IgD-negative memory B cell (primary cell): ENCODE measurements around the gene SLC17A5. TPM values are rescaled to one million over a fixed set of nuclear protein-coding genes. Genes with fewer than 3 reads are reported as not detected.
"Not testable (repeated sequence)": the region's sequence is repeated elsewhere in the genome, so short reads cannot be mapped to it uniquely, and the experiment has no call there.

Experiments
- H3K27ac Mint-ChIP-seq, 3 donors: one replicate each; pipeline ENCODE4 v1.8.0; 2020 to 2022; ENCODE audit warnings: mild to moderate bottlenecking in 3 of 3, mixed read lengths in 3 of 3, moderate library complexity in 1 of 3
- H3K27me3 Mint-ChIP-seq: one replicate; pipeline ENCODE4 v1.8.0; 2021; ENCODE audit warnings: mixed read lengths
- H3K36me3 Mint-ChIP-seq: one replicate; pipeline ENCODE4 v1.8.0; 2020; ENCODE audit warnings: mild to moderate bottlenecking, mixed read lengths
- H3K4me1 Mint-ChIP-seq, 3 donors: one replicate each; pipeline ENCODE4 v1.8.0; 2020 to 2022; ENCODE audit warnings: mixed read lengths in 3 of 3, mild to moderate bottlenecking in 1 of 3
- H3K4me3 Mint-ChIP-seq, 4 donors: one replicate each; pipeline ENCODE4 v1.8.0; 2020 to 2022; ENCODE audit warnings: mild to moderate bottlenecking in 4 of 4, mixed read lengths in 4 of 4, moderate library complexity in 3 of 4
- H3K9me3 Mint-ChIP-seq, 3 donors: one replicate each; pipeline ENCODE4 v1.8.0; 2020 to 2021; ENCODE audit warnings: mixed read lengths in 3 of 3, mild to moderate bottlenecking in 1 of 3
- polyA plus RNA-seq: library from polyadenylated mRNA; unstranded; fragments of 300-500 nt; fragmentation: Illumina TruSeq; gene quantifications from one replicate; pipeline ENCODE4 v1.2.3, GENCODE V29; 2021

Gene SLC17A5
- polyA plus RNA-seq, 1 donor from 2014 or later = 4.4 TPM

DNA sequence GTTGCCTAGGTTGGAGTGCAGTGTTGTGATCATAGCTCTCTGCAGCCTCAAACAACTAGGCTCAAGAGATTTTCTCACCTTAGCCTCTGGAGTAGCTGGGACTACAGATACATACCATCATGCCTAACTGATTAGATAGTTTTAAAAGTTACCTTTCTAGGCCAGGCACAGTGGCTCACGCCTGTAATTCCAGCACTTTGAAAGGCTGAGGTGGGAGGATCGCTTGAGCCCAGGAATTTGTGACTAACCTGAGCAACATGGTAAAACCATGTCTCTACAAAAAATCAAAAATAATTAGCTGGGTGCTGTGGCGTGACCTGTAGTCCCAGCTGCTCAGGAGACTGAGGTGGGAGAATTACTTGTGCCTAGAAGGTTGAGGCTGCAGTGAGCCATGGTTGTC, 41.2 kb downstream of the SLC17A5 start:
- Mint-ChIP-seq H3K9me3 (no peaks in the 10 kb centered on the region), H3K36me3 (peaks cover 7% of the 10 kb centered on the region), H3K4me1 (peaks cover 6% of the 10 kb centered on the region in 3 donors), H3K4me3 (no peak overlapping the region), H3K27ac (no peak overlapping the region), H3K27me3 (no peaks in the 10 kb centered on the region)

DNA sequence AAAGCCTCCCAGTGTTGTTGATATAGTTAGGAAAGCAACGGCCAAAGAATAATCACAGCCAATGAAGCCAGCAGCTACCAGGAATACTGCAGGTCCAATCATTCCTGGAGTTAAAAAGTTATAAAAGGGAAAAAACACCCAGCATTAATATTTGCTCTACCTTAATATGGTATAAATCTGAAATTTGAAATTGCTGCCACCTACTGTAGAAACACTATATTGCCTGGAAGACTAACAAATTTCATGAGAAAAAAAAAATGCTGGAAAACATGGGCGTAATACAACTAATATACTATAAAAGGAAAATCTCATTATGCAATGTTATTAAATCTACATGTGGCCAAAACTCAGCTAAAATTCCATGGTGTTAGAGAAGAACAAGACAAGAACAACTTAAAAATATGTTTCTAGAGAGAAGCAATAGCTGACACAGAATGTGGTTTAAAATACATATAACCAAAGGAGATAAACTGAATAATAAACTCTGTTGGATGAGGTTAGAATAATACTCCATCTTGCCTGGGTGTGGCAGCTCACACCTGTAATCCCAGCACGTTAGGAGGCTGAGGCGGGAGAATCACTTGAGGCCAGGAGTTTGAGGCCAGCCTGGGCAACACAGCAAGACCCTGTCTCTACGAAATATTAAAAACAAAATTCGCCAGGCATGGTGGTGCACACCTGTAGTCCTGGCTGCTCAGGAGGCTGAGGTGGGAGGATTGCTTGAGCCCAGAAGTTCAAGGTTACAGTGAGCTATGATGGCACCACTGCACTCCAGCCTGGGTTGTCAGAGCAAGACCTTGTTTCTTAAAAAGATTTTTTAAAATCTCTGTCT, 43.1 kb downstream of the SLC17A5 start:
- peak overlapping the region in 2 of 3 donors; percentile 57 to 73 for H3K27ac Mint-ChIP-seq
- no peak overlapping the region for H3K4me3 Mint-ChIP-seq

DNA sequence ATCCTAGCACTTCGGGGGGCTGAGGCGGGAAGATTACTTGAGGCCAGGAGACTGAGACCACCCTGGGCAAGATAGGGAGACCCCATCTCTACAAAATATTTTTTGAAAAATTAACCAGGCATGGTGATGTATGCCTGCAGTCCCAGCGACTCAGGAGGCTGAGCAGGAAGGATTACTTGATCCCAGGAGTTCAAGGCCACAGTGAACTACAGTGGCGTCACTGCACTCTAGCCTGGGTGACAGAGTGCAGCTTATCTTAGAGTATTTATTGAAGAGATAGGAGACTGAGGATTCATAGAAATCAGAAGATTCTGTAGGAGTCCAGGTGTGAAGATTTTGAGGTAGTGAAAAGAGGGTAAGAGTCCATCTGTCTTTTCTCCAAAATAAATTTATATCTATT, 45.0 kb downstream of the SLC17A5 start:
- H3K4me1 Mint-ChIP-seq = peaks cover 6% of the 10 kb centered on the region in 3 donors
- no peak overlapping the region for H3K4me3 Mint-ChIP-seq
- no peaks in the 10 kb centered on the region for H3K27me3 Mint-ChIP-seq
- H3K36me3 Mint-ChIP-seq = peaks cover 5% of the 10 kb centered on the region
- H3K9me3 Mint-ChIP-seq = no peaks in the 10 kb centered on the region
- H3K27ac Mint-ChIP-seq = no peak overlapping the region

More for the DNA sequence above, 43.1 kb downstream of the SLC17A5 start:
- H3K4me1 Mint-ChIP-seq = peaks cover 6% of the 10 kb centered on the region in 3 donors
- H3K9me3 Mint-ChIP-seq = no peaks in the 10 kb centered on the region
- H3K27me3 Mint-ChIP-seq = no peaks in the 10 kb centered on the region
- peaks cover 5% of the 10 kb centered on the region for H3K36me3 Mint-ChIP-seq

DNA sequence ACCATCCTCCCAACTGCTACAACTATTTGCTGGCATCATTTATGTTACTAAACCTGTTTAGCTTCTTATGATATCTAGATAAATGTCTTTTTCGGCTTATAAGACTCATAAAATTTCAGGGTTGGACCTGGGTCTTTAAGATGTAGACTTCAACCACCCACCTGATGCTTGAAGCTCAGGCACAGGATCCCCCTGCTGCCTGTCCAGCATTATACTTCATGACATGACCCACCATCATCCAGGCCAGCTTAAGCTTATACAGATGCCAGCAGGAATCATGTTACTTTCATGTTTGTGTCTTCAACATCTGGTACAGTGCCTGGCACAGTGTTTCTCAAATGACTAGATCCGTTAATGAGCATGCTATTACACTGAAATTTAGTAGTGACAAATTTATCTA, 47.4 kb downstream of the SLC17A5 start:
- peaks cover 4% of the 10 kb centered on the region for H3K36me3 Mint-ChIP-seq
- no peak overlapping the region for H3K27ac Mint-ChIP-seq
- H3K9me3 Mint-ChIP-seq = no peaks in the 10 kb centered on the region
- no peaks in the 10 kb centered on the region for H3K27me3 Mint-ChIP-seq
- H3K4me3 Mint-ChIP-seq = no peak overlapping the region
- H3K4me1 Mint-ChIP-seq = peaks cover 5 to 6% (median 6%) of the 10 kb centered on the region in 3 donors

DNA sequence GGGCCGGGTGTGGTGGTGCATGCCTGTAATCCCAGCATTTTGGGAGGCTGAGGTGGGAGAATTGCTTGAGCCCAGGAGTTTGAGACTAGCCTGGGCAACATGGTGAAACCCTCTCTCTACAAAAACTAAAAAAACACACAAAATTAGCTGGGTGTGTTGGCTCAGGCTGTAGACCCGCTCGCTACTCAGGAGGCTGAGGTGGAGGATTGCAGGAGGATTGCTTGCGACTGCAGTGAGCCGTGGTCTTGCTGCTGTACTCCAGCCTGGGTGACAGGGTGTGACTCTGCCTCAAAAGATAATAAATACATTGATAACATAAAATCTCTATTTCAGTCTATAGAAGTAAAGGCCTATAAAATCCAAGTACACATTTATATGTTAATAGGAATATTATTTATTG, 49.3 kb downstream of the SLC17A5 start:
- H3K9me3 Mint-ChIP-seq = no peaks in the 10 kb centered on the region
- H3K27me3 Mint-ChIP-seq = no peaks in the 10 kb centered on the region
- peaks cover 2% of the 10 kb centered on the region for H3K36me3 Mint-ChIP-seq
- no peaks in the 10 kb centered on the region for H3K4me1 Mint-ChIP-seq
- no peak overlapping the region for H3K27ac Mint-ChIP-seq
- no peak overlapping the region for H3K4me3 Mint-ChIP-seq

DNA sequence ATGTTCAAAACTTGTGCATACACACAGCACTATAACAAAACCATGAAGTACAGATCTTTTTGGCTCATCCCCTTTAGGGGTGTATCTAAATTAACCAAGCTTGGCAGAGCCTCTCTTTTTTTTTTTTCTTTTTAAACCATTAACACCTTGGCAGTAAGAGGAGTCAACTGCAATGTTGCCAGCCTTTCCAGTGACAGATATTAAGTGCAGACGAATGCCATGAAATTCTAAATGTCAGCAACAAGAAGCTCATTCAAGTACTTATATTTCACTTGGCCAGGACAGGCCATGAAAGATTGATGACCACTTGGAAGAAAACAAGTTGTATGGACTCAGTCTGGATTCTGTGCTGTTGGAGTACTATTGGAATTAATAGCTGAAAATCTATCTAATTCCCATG, 49.8 kb downstream of the SLC17A5 start:
- H3K9me3 Mint-ChIP-seq = no peaks in the 10 kb centered on the region
- H3K4me1 Mint-ChIP-seq = no peaks in the 10 kb centered on the region
- peaks cover 3% of the 10 kb centered on the region for H3K36me3 Mint-ChIP-seq
- H3K27me3 Mint-ChIP-seq = no peaks in the 10 kb centered on the region
- H3K4me3 Mint-ChIP-seq = no peak overlapping the region
- no peak overlapping the region for H3K27ac Mint-ChIP-seq

DNA sequence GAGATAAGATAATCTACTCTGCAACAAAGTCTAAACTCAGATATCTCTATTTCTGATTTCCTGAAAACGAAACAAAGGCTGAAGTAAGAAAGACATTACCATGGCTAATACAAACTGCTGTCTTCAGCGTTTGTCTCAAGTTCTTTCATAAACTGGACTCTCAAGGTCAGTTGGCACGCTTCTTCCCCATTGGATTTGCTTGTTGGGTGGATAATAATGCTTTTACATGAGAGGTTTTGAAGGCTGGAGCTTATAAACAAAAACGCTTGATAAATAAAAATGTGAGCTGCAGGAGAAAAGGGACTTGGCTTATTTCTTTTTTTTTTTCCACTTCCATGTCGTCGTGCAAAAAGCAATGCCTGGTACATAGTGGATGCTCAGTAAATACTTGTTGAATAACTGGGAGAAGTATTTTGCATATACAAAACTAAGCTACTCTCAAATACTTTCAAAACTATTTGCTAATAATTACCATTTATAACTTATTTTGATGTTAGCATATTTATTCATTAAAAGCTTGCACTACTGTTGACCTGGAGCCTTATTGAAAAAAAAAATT, 67.3 kb downstream of the SLC17A5 start:
- Mint-ChIP-seq H3K4me1 (peaks cover 12 to 25% (median 18%) of the 10 kb centered on the region in 3 donors), H3K36me3 (peaks cover 4% of the 10 kb centered on the region), H3K4me3 (peak overlapping the region; percentile 72 to 88 (median 80)), H3K27ac (peak overlapping the region; percentile 80 to 98 (median 97)), H3K27me3 (no peaks in the 10 kb centered on the region), H3K9me3 (no peaks in the 10 kb centered on the region)

DNA sequence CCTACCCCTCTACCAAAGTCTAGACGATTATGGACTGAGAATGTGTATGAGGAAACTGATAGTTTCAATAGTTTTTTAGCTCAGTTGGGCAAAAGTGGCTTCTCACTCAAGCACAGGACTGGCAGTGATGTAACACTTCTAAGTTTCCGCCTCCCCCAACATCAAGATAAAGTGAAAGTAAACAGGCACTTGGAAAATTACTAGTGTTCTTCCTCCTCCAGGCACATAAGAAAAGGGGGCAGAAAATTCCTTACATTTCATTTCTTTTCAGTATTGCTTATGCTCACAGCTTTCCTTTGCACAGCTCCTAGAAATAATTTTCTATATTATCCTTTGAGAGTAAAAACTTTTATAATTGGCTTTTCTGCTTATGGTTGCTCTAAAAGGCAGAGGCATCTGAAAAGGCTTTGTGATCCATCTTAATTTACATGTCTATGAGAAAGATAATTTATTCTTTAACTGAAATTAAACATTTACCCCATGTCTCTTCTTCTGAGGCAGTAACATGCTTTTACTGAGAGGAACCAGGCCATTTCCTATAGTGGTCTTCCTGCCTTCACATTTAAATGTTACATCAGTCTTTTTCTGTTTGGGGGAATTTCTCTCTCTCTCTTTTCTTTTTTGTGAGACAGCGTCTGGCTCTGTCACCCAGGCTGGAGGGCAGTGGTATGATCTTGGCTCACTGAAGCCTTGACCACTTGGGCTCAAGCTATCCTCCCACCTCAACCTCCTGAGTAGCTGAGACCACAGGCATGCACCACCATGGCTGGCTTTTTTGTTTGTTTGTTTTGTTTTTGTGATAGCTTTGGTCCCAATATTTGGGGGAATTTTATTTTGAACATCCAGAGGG, 68.0 kb downstream of the SLC17A5 start:
- H3K36me3 Mint-ChIP-seq = peaks cover 4% of the 10 kb centered on the region
- H3K27ac Mint-ChIP-seq = peak overlapping the region; percentile 80 to 98 (median 97)
- peak overlapping the region; percentile 72 to 88 (median 80) for H3K4me3 Mint-ChIP-seq
- no peaks in the 10 kb centered on the region for H3K9me3 Mint-ChIP-seq
- H3K27me3 Mint-ChIP-seq = peaks cover 2% of the 10 kb centered on the region
- H3K4me1 Mint-ChIP-seq = peaks cover 15 to 28% (median 22%) of the 10 kb centered on the region in 3 donors

DNA sequence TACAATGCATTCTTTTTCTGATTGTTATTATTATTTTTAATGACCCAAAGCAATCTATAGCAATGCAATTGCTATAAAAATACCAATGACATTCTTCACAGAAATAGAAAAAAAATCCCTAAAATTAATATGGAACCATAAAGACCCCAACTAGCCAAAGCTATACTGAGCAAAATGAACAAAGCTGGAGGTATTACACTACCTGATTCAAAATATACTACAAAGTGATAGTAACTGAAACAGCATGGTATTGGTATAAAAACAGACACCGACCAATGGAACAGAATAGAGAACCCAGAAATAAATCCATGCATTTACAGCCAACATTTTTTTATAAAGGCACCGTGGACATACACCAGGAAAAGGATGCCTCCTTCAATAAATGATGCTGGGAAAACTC, 72.5 kb downstream of the SLC17A5 start:
- Mint-ChIP-seq H3K4me3 (peak overlapping the region in 3 of 4 donors; percentile 92 to 99 (median 94)), H3K9me3 (no peaks in the 10 kb centered on the region), H3K27ac (peak overlapping the region; percentile 97 to 100 (median 99)), H3K36me3 (no peaks in the 10 kb centered on the region), H3K27me3 (peaks cover 6% of the 10 kb centered on the region), H3K4me1 (peaks cover 22 to 39% (median 34%) of the 10 kb centered on the region in 3 donors)

DNA sequence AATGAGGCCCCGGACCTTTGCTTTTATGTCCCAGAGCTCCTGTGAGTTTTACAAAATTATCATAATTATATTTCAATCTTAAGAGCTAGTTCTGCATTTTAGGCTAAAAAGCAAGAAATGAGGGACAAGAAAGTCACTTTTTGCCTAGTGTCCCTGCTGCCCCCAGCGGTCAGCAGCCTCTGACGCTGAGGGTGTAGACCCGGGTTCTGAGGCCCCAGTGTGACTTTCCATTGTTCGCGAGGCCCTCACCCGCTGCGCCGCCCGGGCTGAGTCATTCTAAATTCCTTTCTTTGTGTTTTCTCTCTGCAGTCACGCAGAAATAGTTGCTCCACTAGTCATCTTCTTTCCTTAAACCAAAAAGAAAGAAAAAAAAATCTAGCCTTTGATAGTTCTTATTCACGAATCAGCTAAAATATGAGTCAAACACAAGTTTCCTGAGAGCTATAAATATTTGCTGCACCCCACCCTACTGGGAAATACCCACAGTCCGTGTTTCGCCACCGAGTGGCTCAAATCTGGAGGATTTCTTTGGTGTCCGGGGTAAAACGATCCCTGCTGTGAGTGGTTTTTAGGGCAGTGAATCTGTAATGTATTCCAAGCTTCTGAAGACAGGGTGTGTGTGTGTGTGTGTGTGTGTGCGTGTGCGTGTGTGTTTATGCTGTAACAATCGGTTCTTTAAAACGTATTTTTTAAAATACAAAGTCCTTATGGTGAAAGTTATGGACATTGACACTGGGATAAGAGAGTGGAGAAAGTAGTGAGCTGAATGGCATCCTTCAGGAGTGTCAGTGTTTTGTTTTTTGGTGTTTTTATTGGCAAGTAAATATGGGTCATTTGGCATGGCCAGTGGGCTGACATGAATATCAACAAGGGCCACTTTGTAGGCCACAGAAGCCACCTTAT, 73.3 kb downstream of the SLC17A5 start:
- peak overlapping the region; percentile 86 to 99 (median 93) for H3K4me3 Mint-ChIP-seq
- peaks cover 21 to 32% (median 28%) of the 10 kb centered on the region in 3 donors for H3K4me1 Mint-ChIP-seq
- H3K36me3 Mint-ChIP-seq = no peaks in the 10 kb centered on the region
- peaks cover 0 to 2% (median 0%) of the 10 kb centered on the region in 3 donors for H3K9me3 Mint-ChIP-seq
- H3K27me3 Mint-ChIP-seq = peaks cover 6% of the 10 kb centered on the region
- H3K27ac Mint-ChIP-seq = peak overlapping the region; percentile 97 to 100 (median 99)

DNA sequence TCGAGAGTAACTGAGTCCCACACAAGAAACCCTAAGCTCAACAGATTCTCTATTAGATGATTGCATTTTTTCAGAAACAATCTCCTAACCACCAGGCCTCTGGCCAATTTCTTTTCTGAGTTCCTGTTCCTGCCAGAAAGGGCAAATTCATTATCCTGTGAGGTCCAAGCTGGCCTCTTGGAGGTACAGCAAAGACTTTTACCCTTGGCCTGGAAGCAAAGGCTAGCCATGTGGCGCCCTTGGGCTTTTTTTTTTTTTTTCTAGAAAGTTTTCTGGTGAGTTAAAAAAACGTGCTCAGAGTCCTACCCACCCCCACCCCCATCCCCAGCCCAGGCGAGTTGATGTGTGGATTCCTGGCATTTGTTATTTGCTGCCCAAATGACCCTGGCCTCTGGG, 73.9 kb downstream of the SLC17A5 start:
- no peaks in the 10 kb centered on the region for H3K36me3 Mint-ChIP-seq
- peak overlapping the region; percentile 97 to 100 (median 99) for H3K27ac Mint-ChIP-seq
- H3K4me3 Mint-ChIP-seq = peak overlapping the region; percentile 86 to 99 (median 93)
- peaks cover 6% of the 10 kb centered on the region for H3K27me3 Mint-ChIP-seq
- peaks cover 17 to 26% (median 22%) of the 10 kb centered on the region in 3 donors for H3K4me1 Mint-ChIP-seq
- H3K9me3 Mint-ChIP-seq = peaks cover 0 to 2% (median 0%) of the 10 kb centered on the region in 3 donors

DNA sequence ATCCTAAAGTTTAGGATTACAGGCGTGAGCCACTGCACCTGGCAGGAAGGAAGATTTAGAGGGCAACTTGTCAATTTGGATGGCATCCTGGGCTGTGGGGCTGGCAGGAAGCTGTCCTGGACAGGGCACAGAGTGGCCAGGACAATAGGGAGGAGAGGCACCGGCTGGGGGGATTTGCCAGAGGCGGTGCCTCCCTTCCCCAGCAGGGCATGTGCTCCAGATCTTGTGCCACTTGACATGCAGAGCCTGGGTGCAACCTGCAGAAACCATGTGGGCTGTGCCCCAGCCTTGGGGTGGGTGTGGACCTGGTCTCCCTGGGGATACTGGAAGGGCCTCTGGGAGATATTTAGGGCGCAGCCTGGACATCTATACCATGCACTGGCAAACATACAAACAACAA, 74.4 kb downstream of the SLC17A5 start:
- Mint-ChIP-seq H3K4me3 (peak overlapping the region in 1 of 4 donors; percentile 82), H3K27ac (peak overlapping the region; percentile 97 to 100 (median 99)), H3K36me3 (no peaks in the 10 kb centered on the region), H3K27me3 (peaks cover 6% of the 10 kb centered on the region), H3K4me1 (peaks cover 17 to 26% (median 22%) of the 10 kb centered on the region in 3 donors), H3K9me3 (peaks cover 0 to 2% (median 0%) of the 10 kb centered on the region in 3 donors)

DNA sequence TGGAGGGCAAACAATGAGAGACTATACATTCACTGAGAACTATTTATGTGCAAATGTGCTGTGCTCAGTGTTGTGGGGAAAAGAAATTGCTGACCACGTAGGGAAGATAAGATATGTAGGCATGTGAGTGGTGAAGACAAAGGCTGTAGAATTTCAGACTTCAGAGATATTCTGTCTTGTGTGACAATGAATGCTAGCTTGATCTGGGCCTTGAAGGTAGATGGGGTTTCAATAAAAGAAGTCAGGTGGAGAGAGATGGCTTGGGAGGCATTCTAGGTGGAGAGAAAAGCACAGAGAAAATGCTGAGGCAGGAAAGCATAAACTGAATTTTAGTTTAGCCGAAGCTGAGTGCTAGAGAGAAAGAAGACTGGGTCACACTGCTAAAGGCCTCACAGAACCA, 76.1 kb downstream of the SLC17A5 start:
- H3K4me3 Mint-ChIP-seq = peak overlapping the region in 1 of 4 donors; percentile 36
- H3K36me3 Mint-ChIP-seq = no peaks in the 10 kb centered on the region

DNA sequence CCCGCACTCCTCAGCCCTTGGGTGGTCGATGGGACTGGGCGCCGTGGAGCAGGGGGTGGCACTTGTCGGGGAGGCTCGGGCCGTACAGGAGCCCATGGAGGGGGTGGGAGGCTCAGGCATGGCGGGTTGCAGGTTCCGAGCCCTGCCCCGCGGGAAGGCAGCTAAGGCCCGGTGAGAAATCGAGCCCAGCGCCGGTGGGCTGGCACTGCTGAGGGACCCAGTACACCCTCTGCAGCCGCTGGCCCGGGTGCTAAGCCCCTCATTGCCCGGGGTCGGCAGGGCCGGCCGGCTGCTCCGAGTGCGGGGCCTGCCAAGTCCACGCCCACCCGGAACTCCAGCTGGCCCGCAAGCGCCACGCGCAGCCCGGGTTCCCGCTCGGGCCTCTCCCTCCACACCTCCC, 81.3 kb downstream of the SLC17A5 start:
- H3K4me3 Mint-ChIP-seq, H3K36me3 Mint-ChIP-seq, H3K27ac Mint-ChIP-seq, H3K27me3 Mint-ChIP-seq, H3K9me3 Mint-ChIP-seq, H3K4me1 Mint-ChIP-seq: not testable (repeated sequence)

More for the DNA sequence above, 76.1 kb downstream of the SLC17A5 start:
- peaks cover 17 to 26% (median 22%) of the 10 kb centered on the region in 3 donors for H3K4me1 Mint-ChIP-seq
- H3K9me3 Mint-ChIP-seq = peaks cover 0 to 2% (median 0%) of the 10 kb centered on the region in 3 donors
- H3K27ac Mint-ChIP-seq = peak overlapping the region; percentile 8 to 99 (median 12)
- H3K27me3 Mint-ChIP-seq = peaks cover 6% of the 10 kb centered on the region
